ENCODE measurements around the gene NBL1. TPM values are rescaled to one million over a fixed set of nuclear protein-coding genes. Genes with fewer than 3 reads are reported as not detected.

The NBL1 gene
- total and polyA plus RNA-seq, 4 donors = 0.72 to 4.4 (median 1.7) TPM

DNA sequence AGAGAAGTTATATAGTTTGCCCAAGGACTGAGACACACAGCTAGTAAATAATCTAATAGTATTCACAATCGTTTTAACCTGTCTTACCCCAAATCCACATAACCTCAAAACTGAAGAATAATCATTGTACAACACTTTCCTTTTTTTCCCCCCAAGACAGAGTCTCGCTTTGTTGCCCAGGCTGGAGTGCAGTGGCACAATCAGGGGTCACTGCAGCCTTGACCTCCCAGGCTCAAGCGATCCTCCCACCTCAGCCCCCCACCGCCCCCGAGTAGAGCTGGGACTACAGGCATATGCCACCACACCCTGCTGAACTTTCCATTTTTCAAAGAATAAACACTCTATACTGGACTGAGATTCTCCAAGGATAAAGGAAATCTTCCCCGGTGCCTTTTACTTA, 28.7 kb upstream of the NBL1 start:
- peaks cover 2 to 14% (median 8%) of the 10 kb centered on the region in 4 donors for H3K4me1 ChIP-seq (ENCODE audit: control insufficient read depth in 4 of 4, insufficient read depth in 4 of 4, low read length in 3 of 4)
- 86% methylated on average over 6 of the region's 6 CpGs for WGBS
- no peak overlapping the region for H3K27ac ChIP-seq (ENCODE audit: low read depth in 1 of 2, low read length in 2 of 2)

DNA sequence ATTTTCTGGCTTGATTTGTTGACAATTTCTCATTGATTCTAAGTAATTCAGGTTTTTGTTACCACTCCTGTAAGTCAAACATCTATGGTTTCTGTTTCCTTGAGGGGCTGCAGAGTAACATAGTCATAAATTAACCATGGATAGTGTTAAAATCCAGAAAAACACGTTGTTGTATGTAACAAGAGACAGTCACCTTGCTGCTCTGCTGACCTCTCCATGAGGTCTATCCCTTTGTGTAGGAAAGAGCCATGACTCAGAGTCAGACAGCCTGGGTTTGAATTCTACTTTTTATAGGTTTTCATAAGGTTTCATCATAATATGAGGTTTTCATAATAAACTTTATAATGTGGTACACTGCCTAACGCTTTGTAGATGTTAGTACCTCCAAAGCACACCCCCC, 27.6 kb upstream of the NBL1 start:
- Histone ChIP-seq H3K36me3 (ENCODE audit: control insufficient read depth in 4 of 4, insufficient read depth in 3 of 4, low read depth in 1 of 4, low read length in 3 of 4) (peaks cover 0 to 3% (median 2%) of the 10 kb centered on the region in 4 donors), H3K9ac (ENCODE audit: low read depth in 1 of 2, low read length in 2 of 2) (no peak overlapping the region), H3K27ac (ENCODE audit: low read depth in 1 of 2, low read length in 2 of 2) (no peak overlapping the region), H3K9me3 (ENCODE audit: control insufficient read depth in 4 of 4, low read length in 3 of 4) (no peaks in the 10 kb centered on the region), H3K4me3 (ENCODE audit: low read depth in 1 of 3, low read length in 3 of 3) (no peak overlapping the region), H3K27me3 (ENCODE audit: control insufficient read depth in 4 of 4, insufficient read depth in 4 of 4, low read length in 3 of 4) (no peaks in the 10 kb centered on the region), H3K4me1 (ENCODE audit: control insufficient read depth in 4 of 4, insufficient read depth in 4 of 4, low read length in 3 of 4) (peaks cover 2 to 14% (median 8%) of the 10 kb centered on the region in 4 donors)
- no peak for DNase-seq (ENCODE audit: low spot score)
- TF ChIP-seq GABPA (IDR thresholded peaks at IDR 0.05 in 1 of 2, conservative IDR thresholded peaks at IDR 0.05 in 1 of 2) = no peak
- WGBS = 65% methylated on average over 2 of the region's 2 CpGs

More for the DNA sequence above, 28.7 kb upstream of the NBL1 start:
- Histone ChIP-seq H3K9ac (ENCODE audit: low read depth in 1 of 2, low read length in 2 of 2) (peak overlapping the region in 1 of 2 donors; percentile 7), H3K4me3 (ENCODE audit: low read depth in 1 of 3, low read length in 3 of 3) (no peak overlapping the region), H3K9me3 (ENCODE audit: control insufficient read depth in 4 of 4, low read length in 3 of 4) (no peaks in the 10 kb centered on the region), H3K36me3 (ENCODE audit: control insufficient read depth in 4 of 4, insufficient read depth in 3 of 4, low read depth in 1 of 4, low read length in 3 of 4) (peaks cover 0 to 3% (median 2%) of the 10 kb centered on the region in 4 donors), H3K27me3 (ENCODE audit: control insufficient read depth in 4 of 4, insufficient read depth in 4 of 4, low read length in 3 of 4) (no peaks in the 10 kb centered on the region)
- TF ChIP-seq, protein P1, sequence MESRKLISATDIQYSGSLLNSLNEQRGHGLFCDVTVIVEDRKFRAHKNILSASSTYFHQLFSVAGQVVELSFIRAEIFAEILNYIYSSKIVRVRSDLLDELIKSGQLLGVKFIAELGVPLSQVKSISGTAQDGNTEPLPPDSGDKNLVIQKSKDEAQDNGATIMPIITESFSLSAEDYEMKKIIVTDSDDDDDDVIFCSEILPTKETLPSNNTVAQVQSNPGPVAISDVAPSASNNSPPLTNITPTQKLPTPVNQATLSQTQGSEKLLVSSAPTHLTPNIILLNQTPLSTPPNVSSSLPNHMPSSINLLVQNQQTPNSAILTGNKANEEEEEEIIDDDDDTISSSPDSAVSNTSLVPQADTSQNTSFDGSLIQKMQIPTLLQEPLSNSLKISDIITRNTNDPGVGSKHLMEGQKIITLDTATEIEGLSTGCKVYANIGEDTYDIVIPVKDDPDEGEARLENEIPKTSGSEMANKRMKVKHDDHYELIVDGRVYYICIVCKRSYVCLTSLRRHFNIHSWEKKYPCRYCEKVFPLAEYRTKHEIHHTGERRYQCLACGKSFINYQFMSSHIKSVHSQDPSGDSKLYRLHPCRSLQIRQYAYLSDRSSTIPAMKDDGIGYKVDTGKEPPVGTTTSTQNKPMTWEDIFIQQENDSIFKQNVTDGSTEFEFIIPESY (IDR thresholded peaks at IDR 0.05) = no peak
- TF ChIP-seq YY1 (IDR thresholded peaks at IDR 0.05) (no peak), FOXA2 (IDR thresholded peaks at IDR 0.05) (no peak), FOXA1 (IDR thresholded peaks at IDR 0.05) (no peak), NR2F2 (IDR thresholded peaks at IDR 0.05) (no peak), JUND (IDR thresholded peaks at IDR 0.05) (no peak), TAF1 (conservative IDR thresholded peaks at IDR 0.05) (no peak), RXRA (IDR thresholded peaks at IDR 0.05) (no peak)
- TF ChIP-seq, protein P2, sequence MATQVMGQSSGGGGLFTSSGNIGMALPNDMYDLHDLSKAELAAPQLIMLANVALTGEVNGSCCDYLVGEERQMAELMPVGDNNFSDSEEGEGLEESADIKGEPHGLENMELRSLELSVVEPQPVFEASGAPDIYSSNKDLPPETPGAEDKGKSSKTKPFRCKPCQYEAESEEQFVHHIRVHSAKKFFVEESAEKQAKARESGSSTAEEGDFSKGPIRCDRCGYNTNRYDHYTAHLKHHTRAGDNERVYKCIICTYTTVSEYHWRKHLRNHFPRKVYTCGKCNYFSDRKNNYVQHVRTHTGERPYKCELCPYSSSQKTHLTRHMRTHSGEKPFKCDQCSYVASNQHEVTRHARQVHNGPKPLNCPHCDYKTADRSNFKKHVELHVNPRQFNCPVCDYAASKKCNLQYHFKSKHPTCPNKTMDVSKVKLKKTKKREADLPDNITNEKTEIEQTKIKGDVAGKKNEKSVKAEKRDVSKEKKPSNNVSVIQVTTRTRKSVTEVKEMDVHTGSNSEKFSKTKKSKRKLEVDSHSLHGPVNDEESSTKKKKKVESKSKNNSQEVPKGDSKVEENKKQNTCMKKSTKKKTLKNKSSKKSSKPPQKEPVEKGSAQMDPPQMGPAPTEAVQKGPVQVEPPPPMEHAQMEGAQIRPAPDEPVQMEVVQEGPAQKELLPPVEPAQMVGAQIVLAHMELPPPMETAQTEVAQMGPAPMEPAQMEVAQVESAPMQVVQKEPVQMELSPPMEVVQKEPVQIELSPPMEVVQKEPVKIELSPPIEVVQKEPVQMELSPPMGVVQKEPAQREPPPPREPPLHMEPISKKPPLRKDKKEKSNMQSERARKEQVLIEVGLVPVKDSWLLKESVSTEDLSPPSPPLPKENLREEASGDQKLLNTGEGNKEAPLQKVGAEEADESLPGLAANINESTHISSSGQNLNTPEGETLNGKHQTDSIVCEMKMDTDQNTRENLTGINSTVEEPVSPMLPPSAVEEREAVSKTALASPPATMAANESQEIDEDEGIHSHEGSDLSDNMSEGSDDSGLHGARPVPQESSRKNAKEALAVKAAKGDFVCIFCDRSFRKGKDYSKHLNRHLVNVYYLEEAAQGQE (IDR thresholded peaks at IDR 0.05) = no peak
- no peak for DNase-seq (ENCODE audit: low spot score)

DNA sequence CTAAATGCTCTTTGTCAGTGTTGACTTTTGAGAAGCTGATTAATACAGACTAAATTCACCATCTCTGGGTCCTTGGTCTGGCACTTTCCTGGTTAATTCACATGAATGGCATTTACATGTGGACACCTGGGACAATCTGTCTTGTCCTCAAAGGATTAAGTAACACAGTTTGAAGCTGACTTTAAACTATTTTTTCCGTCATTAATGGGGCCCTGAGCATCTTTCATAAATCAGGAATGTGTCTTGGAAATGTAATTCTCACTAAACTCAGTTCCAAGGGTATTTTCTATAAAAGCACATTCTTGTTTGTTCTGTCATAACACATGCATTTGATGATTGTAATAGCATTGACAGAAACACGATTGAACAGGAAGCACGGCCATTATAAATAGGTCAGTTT, 26.7 kb upstream of the NBL1 start:
- no peak overlapping the region for H3K9ac ChIP-seq (ENCODE audit: low read depth in 1 of 2, low read length in 2 of 2)
- H3K36me3 ChIP-seq (ENCODE audit: control insufficient read depth in 4 of 4, insufficient read depth in 3 of 4, low read depth in 1 of 4, low read length in 3 of 4) = peaks cover 0 to 3% (median 2%) of the 10 kb centered on the region in 4 donors
- DNase-seq (ENCODE audit: low spot score) = no peak
- no peaks in the 10 kb centered on the region for H3K27me3 ChIP-seq (ENCODE audit: control insufficient read depth in 4 of 4, insufficient read depth in 4 of 4, low read length in 3 of 4)
- H3K4me1 ChIP-seq (ENCODE audit: control insufficient read depth in 4 of 4, insufficient read depth in 4 of 4, low read length in 3 of 4) = peaks cover under 1 to 14% (median 8%) of the 10 kb centered on the region in 4 donors
- no peaks in the 10 kb centered on the region for H3K9me3 ChIP-seq (ENCODE audit: control insufficient read depth in 4 of 4, low read length in 3 of 4)
- H3K4me3 ChIP-seq (ENCODE audit: low read depth in 1 of 3, low read length in 3 of 3) = no peak overlapping the region
- WGBS = 88% methylated on average over 3 of the region's 3 CpGs
- no peak overlapping the region for H3K27ac ChIP-seq (ENCODE audit: low read depth in 1 of 2, low read length in 2 of 2)
- TF ChIP-seq, protein P2 (IDR thresholded peaks at IDR 0.05) = no peak
- TF ChIP-seq, protein P1 (IDR thresholded peaks at IDR 0.05) = no peak
- no peak for TF ChIP-seq JUND (IDR thresholded peaks at IDR 0.05)
- TF ChIP-seq FOXA2 (IDR thresholded peaks at IDR 0.05) = no peak
- TF ChIP-seq GABPA (IDR thresholded peaks at IDR 0.05 in 1 of 2, conservative IDR thresholded peaks at IDR 0.05 in 1 of 2) = no peak
- TF ChIP-seq EGR1 (IDR thresholded peaks at IDR 0.05; ENCODE audit: low read depth in 2 of 2) = no peak
- TF ChIP-seq, protein P3, sequence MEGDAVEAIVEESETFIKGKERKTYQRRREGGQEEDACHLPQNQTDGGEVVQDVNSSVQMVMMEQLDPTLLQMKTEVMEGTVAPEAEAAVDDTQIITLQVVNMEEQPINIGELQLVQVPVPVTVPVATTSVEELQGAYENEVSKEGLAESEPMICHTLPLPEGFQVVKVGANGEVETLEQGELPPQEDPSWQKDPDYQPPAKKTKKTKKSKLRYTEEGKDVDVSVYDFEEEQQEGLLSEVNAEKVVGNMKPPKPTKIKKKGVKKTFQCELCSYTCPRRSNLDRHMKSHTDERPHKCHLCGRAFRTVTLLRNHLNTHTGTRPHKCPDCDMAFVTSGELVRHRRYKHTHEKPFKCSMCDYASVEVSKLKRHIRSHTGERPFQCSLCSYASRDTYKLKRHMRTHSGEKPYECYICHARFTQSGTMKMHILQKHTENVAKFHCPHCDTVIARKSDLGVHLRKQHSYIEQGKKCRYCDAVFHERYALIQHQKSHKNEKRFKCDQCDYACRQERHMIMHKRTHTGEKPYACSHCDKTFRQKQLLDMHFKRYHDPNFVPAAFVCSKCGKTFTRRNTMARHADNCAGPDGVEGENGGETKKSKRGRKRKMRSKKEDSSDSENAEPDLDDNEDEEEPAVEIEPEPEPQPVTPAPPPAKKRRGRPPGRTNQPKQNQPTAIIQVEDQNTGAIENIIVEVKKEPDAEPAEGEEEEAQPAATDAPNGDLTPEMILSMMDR (IDR thresholded peaks at IDR 0.05; ENCODE audit: low read depth, low read length, missing input control) = no peak
- no peak for TF ChIP-seq TAF1 (conservative IDR thresholded peaks at IDR 0.05)
- TF ChIP-seq HNF4G (IDR thresholded peaks at IDR 0.05) = no peak
- TF ChIP-seq RXRA (IDR thresholded peaks at IDR 0.05) = no peak
